HepG2 (cell line): ENCODE measurements around the gene RGL3. TPM values are rescaled to one million over a fixed set of nuclear protein-coding genes. Genes with fewer than 3 reads are reported as not detected.
A peak's percentile ranks its signal among the peaks of the same experiment; 100 is the strongest.

ENCODE experiments used
- BHLHE40 ChIP-seq: IDR thresholded peaks from 2 replicates; pipeline ENCODE4 v1.6.1; 2011; ENCODE audit warnings: low read length, improper control_type of control experiment
- CSRNP1 ChIP-seq: sonication (generic); formaldehyde crosslinking; IDR thresholded peaks from 2 replicates; pipeline ENCODE4 v1.8.1; 2023; ENCODE audit warnings: mild to moderate bottlenecking, missing genetic modification reagents
- CTCF ChIP-seq: sonication (generic); formaldehyde crosslinking; IDR thresholded peaks from 2 replicates; pipeline ENCODE4 v1.5.0; 2020; ENCODE audit warnings: mild to moderate bottlenecking, missing genetic modification reagents, moderate library complexity
- DNMT1 ChIP-seq: sonication (generic); formaldehyde crosslinking; IDR thresholded peaks from 2 replicates; pipeline ENCODE4 v1.5.1; 2020; ENCODE audit warnings: mild to moderate bottlenecking, missing genetic modification reagents
- FOXO1 ChIP-seq: sonication (generic); formaldehyde crosslinking; IDR thresholded peaks from 2 replicates; pipeline ENCODE4 v1.4.0; 2020; ENCODE audit warnings: missing genetic modification reagents
- ISX ChIP-seq: sonication (generic); formaldehyde crosslinking; conservative IDR thresholded peaks from 2 replicates; pipeline ENCODE4 v1.5.0; 2020; ENCODE audit warnings: missing genetic modification reagents
- MTF2 ChIP-seq: sonication (generic); formaldehyde crosslinking; IDR thresholded peaks from 2 replicates; pipeline ENCODE4 v1.5.0; 2020; ENCODE audit warnings: missing genetic modification reagents, borderline replicate concordance
- MYNN ChIP-seq: sonication (generic); formaldehyde crosslinking; IDR thresholded peaks from 2 replicates; pipeline ENCODE4 v1.4.0; 2020; ENCODE audit warnings: mild to moderate bottlenecking, low read depth, missing genetic modification reagents
- POGZ ChIP-seq: sonication (generic); formaldehyde crosslinking; IDR thresholded peaks from 2 replicates; pipeline ENCODE4 v1.4.0; 2020; ENCODE audit warnings: mild to moderate bottlenecking, missing genetic modification reagents
- RAD21 ChIP-seq: fragments of 450-650 bp; formaldehyde crosslinking; IDR thresholded peaks from 2 replicates; pipeline ENCODE4 v1.5.0; 2020; ENCODE audit warnings: mild to moderate bottlenecking
- RELA ChIP-seq: sonication (generic); formaldehyde crosslinking; IDR thresholded peaks from 2 replicates; pipeline ENCODE4 v1.4.0; 2020; ENCODE audit warnings: missing genetic modification reagents
- SRSF9 ChIP-seq: fragments of 200-400 bp; formaldehyde crosslinking; IDR thresholded peaks from 2 replicates; pipeline ENCODE4 v1.6.1; 2018; ENCODE audit warnings: borderline replicate concordance, mild to moderate bottlenecking, low read depth, low read length; ENCODE audit not compliant: insufficient read depth, poor library complexity, severe bottlenecking
- TEAD2 ChIP-seq: sonication (generic); formaldehyde crosslinking; IDR thresholded peaks from 2 replicates; pipeline ENCODE4 v1.9.0; 2021; ENCODE audit warnings: missing genetic modification reagents
- THAP11 ChIP-seq: IDR thresholded peaks from 2 replicates; pipeline ENCODE4 v1.6.1; 2016; ENCODE audit warnings: missing biosample characterization, missing genetic modification reagents
- ZBTB25 ChIP-seq: IDR thresholded peaks from 2 replicates; pipeline ENCODE4 v1.6.1; 2018; ENCODE audit warnings: missing genetic modification reagents
- ZMYM4 ChIP-seq: sonication (generic); formaldehyde crosslinking; IDR thresholded peaks from 2 replicates; pipeline ENCODE4 v1.8.1; 2023; ENCODE audit warnings: mild to moderate bottlenecking, missing genetic modification reagents
- ZNF256 ChIP-seq: sonication (generic); formaldehyde crosslinking; conservative IDR thresholded peaks from 2 replicates; pipeline ENCODE4 v1.4.0; 2020; ENCODE audit warnings: missing genetic modification reagents
- ZNF552 ChIP-seq: sonication (generic); formaldehyde crosslinking; IDR thresholded peaks from 2 replicates; pipeline ENCODE4 v1.9.0; 2022; ENCODE audit warnings: missing genetic modification reagents, mild to moderate bottlenecking, borderline replicate concordance
- ZNF737 ChIP-seq: sonication (generic); formaldehyde crosslinking; IDR thresholded peaks from 2 replicates; pipeline ENCODE4 v1.5.0; 2020; ENCODE audit warnings: missing genetic modification reagents, mild to moderate bottlenecking, borderline replicate concordance
- ZNF878 ChIP-seq: sonication (generic); formaldehyde crosslinking; IDR thresholded peaks from 2 replicates; pipeline ENCODE4 v1.8.1; 2023; ENCODE audit warnings: mild to moderate bottlenecking, missing genetic modification reagents, moderate library complexity
- ZSCAN29 ChIP-seq: sonication (generic); formaldehyde crosslinking; conservative IDR thresholded peaks from 2 replicates; pipeline ENCODE4 v1.4.0; 2020; ENCODE audit warnings: mild to moderate bottlenecking, missing genetic modification reagents
- polyA plus RNA-seq, 8 experiments: library from polyadenylated mRNA; depleted of rRNA in 3 of 8; stranded (reverse) in 7 of 8; unstranded in 1 of 8; fragments of >200 nt; fragmentation: Illumina TruSeq in 4 of 8; extraction: Trizol in 4 of 8; gene quantifications; 2 replicates each; pipeline versions ENCODE4 v1.2.1 to v1.2.3, GENCODE V29; 2011 to 2016; ENCODE audit warnings: low read depth in 4 of 8, missing spikeins in 1 of 8, mixed read lengths in 1 of 8; ENCODE audit not compliant: insufficient read depth in 1 of 8
- total RNA-seq, 5 experiments: library from RNA; depleted of rRNA; stranded (reverse); fragments of >200 nt; fragmentation: Illumina TruSeq; extraction: Trizol; gene quantifications; 2 replicates each; pipeline ENCODE4 v1.2.3, GENCODE V29; 2016; ENCODE audit warnings: low read depth in 1 of 5
- TF ChIP-seq, protein P1 (sequence below): sonication (generic); formaldehyde crosslinking; conservative IDR thresholded peaks from 2 replicates; pipeline ENCODE4 v1.5.0; 2020; ENCODE audit warnings: missing genetic modification reagents

The RGL3 gene
- total and polyA plus RNA-seq, 2 of the 13 experiments (the other 11 are each of a cell fraction or from before 2014, with no cell fraction given): 4.2 to 7.6 TPM

- TF ChIP-seq TEAD2 (CRISPR knock-in tag) (no peak), CSRNP1 (CRISPR knock-in tag) (no peak), RELA (CRISPR knock-in tag) (peak; percentile 23; the same call in 1 of the 2 replicates), FOXO1 (CRISPR knock-in tag) (no peak), SRSF9 (no peak), ZBTB25 (CRISPR knock-in tag) (peak; percentile 82), POGZ (CRISPR knock-in tag) (peak; percentile 35; the same call in 1 of the 2 replicates), ZNF256 (CRISPR knock-in tag) (no peak), MYNN (CRISPR knock-in tag) (no peak), MTF2 (CRISPR knock-in tag) (no peak), ZSCAN29 (CRISPR knock-in tag) (no peak), ISX (no peak), BHLHE40 (peak; percentile 87), THAP11 (CRISPR knock-in tag) (peak; percentile 94), ZNF552 (CRISPR knock-in tag) (no peak), ZMYM4 (peak; percentile 69), CTCF (CRISPR knock-in tag) (peak; percentile 87), RAD21 (CRISPR knock-in tag) (0 out of 2 replicates have a peak, but pooled peaks have one; percentile 19), DNMT1 (CRISPR knock-in tag) (0 out of 2 replicates have a peak, but pooled peaks have one; percentile 54), ZNF737 (CRISPR knock-in tag) (no peak), ZNF878 (CRISPR knock-in tag) (no peak)
- TF ChIP-seq, protein P1, sequence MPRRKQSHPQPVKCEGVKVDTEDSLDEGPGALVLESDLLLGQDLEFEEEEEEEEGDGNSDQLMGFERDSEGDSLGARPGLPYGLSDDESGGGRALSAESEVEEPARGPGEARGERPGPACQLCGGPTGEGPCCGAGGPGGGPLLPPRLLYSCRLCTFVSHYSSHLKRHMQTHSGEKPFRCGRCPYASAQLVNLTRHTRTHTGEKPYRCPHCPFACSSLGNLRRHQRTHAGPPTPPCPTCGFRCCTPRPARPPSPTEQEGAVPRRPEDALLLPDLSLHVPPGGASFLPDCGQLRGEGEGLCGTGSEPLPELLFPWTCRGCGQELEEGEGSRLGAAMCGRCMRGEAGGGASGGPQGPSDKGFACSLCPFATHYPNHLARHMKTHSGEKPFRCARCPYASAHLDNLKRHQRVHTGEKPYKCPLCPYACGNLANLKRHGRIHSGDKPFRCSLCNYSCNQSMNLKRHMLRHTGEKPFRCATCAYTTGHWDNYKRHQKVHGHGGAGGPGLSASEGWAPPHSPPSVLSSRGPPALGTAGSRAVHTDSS (CRISPR knock-in tag): no peak
Observed at GRCh38 chr19:11435057-11435832, 16.1 kb upstream of the RGL3 start, which contains the start of the genes ODAD3 and PRKCSH (continued).
